Caco-2 (cell line): ENCODE measurements around the gene OR5H6. TPM values are rescaled to one million over a fixed set of nuclear protein-coding genes. Genes with fewer than 3 reads are reported as not detected.

Experiments
- BruUV-seq: library from RNA; stranded (reverse); fragments of 400-500 nt; replicated peaks from 2 replicates; lab custom pipeline; 2021; lab: Mats Ljungman, UMichigan
- CTCF ChIA-PET: fragments of 300-600 bp; sonication (Branson Sonifier 250); formaldehyde crosslinking; loops from one replicate; lab custom pipeline; 2022; ENCODE audit warnings: antibody characterized with exemption; lab: Charles Lee
- POLR2A ChIA-PET: fragments of 300-600 bp; sonication (Branson Sonifier 250); formaldehyde crosslinking; loops from one replicate; lab custom pipeline; 2022; ENCODE audit warnings: antibody characterized with exemption; lab: Charles Lee
- DNase-seq, 2 experiments: peaks; one replicate each; pipeline versions ENCODE4 v3.0.0 to v3.0.0-alpha.2; 2020 to 2022
- H3K27me3 ChIP-seq: replicated peaks from 2 replicates; pipeline ENCODE4 v1.6.0; 2011; ENCODE audit warnings: low read length; ENCODE audit not compliant: control insufficient read depth, insufficient read depth
- H3K36me3 ChIP-seq: 2 replicates; pipeline ENCODE4 v1.5.1; 2011; ENCODE audit warnings: low read length; ENCODE audit not compliant: control insufficient read depth, insufficient read depth
- H3K4me1 ChIP-seq: fragments of 250-450 bp; sonication (Bioruptor Pico); 2 replicates; pipeline ENCODE4 v1.5.1; 2020; ENCODE audit warnings: mild to moderate bottlenecking
- H3K4me3 ChIP-seq: 2 replicates; pipeline ENCODE4 v1.5.1; 2011; ENCODE audit warnings: low read depth, mild to moderate bottlenecking, control low read depth, low read length
- H3K9me3 ChIP-seq: fragments of 250-450 bp; sonication (Bioruptor Pico); 2 replicates; pipeline ENCODE4 v1.5.1; 2020; ENCODE audit warnings: mild to moderate bottlenecking, moderate library complexity
- H3K27ac Mint-ChIP-seq: one replicate; pipeline ENCODE4 v1.8.0; 2022; ENCODE audit warnings: mixed read lengths; ENCODE audit not compliant: unreplicated experiment
- H3K27me3 Mint-ChIP-seq: one replicate; pipeline ENCODE4 v1.8.0; 2022; ENCODE audit warnings: mixed read lengths; ENCODE audit not compliant: insufficient read depth, unreplicated experiment
- H3K36me3 Mint-ChIP-seq: one replicate; pipeline ENCODE4 v1.8.0; 2022; ENCODE audit warnings: mild to moderate bottlenecking, mixed read lengths; ENCODE audit not compliant: insufficient read depth, unreplicated experiment
- H3K4me1 Mint-ChIP-seq: one replicate; pipeline ENCODE4 v1.8.0; 2022; ENCODE audit warnings: low read depth, mixed read lengths; ENCODE audit not compliant: unreplicated experiment
- H3K4me3 Mint-ChIP-seq: one replicate; pipeline ENCODE4 v1.8.0; 2022; ENCODE audit warnings: mild to moderate bottlenecking, moderate library complexity, mixed read lengths; ENCODE audit not compliant: unreplicated experiment
- H3K9me3 Mint-ChIP-seq: one replicate; pipeline ENCODE4 v1.8.0; 2022; ENCODE audit warnings: mixed read lengths; ENCODE audit not compliant: unreplicated experiment
- CTCF ChIP-seq, 2 experiments: fragments of 200-600 bp in 1 of 2; IDR thresholded peaks; 1 replicate in 1 of 2; 2 replicates in 1 of 2; pipeline versions ENCODE4 v1.5.1 to v1.8.0; 2011 to 2022; ENCODE audit warnings: antibody characterized with exemption in 1 of 2, control low read depth in 1 of 2, inconsistent platforms in 1 of 2, low read depth in 1 of 2, low read length in 1 of 2, mild to moderate bottlenecking in 1 of 2, moderate library complexity in 1 of 2; ENCODE audit not compliant: insufficient read depth in 1 of 2, severe bottlenecking in 1 of 2, unreplicated experiment in 1 of 2
- intact Hi-C: fragments of 100-400 bp; cut with micrococcal nuclease; formaldehyde crosslinking; loops from one replicate; pipeline ENCODE4 v1.10.0; 2022; ENCODE audit not compliant: unreplicated experiment
- total RNA-seq: library from RNA; stranded (reverse); gene quantifications from 2 replicates; pipeline ENCODE4 v1.2.3, GENCODE V29; 2022

The OR5H6 gene
- total RNA-seq, 1 experiment from 2014 or later = not detected

DNA sequence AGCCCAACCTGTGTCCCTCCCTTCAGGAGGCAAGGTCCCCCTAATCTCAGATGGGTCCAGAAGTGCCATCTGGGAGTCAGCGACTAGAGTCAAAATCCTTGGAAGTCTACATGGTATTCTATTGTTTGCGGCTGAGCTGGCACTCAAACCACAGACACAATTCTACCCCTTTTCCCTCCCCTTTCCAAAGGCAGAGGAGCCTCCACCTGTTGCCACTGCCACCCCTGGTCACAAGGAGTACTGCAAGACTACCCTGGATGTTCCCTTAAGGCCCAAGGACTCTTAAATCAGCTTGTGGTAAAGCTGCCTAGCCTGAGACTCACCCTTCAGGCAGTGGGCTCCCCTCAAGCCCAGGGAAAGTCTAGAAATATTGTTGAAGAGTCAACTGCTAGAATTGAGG is 4.3 kb upstream of the OR5H6 start:
- Mint-ChIP-seq H3K36me3 (no peaks in the 10 kb centered on the region), H3K27ac (no peak overlapping the region), H3K9me3 (peaks cover 24% of the 10 kb centered on the region), H3K27me3 (no peaks in the 10 kb centered on the region), H3K4me3 (no peak overlapping the region), H3K4me1 (no peaks in the 10 kb centered on the region)
- no peak overlapping the region for H3K4me3 ChIP-seq
- H3K4me1 ChIP-seq = no peaks in the 10 kb centered on the region
- H3K27me3 ChIP-seq = no peaks in the 10 kb centered on the region
- POLR2A ChIA-PET = no interaction called here
- intact Hi-C loops = no loop called here
- no peaks in the 10 kb centered on the region for H3K9me3 ChIP-seq
- BruUV-seq = no TSS peak
- DNase-seq = peak in 1 of 2 experiments; percentile 29
- CTCF ChIA-PET = no interaction called here
- H3K36me3 ChIP-seq = no peaks in the 10 kb centered on the region
- peak; percentile 3 to 28 for TF ChIP-seq CTCF (IDR thresholded peaks at IDR 0.05; ENCODE audit: insufficient read depth in 1 of 2, low read depth in 1 of 2, low read length in 1 of 2, severe bottlenecking in 1 of 2, unreplicated experiment in 1 of 2)

GRCh38 chr3:98262046-98262445 is 2.0 kb upstream of the OR5H6 start:
- Mint-ChIP-seq H3K9me3 (peaks cover 18% of the 10 kb centered on the region), H3K4me3 (no peak overlapping the region), H3K4me1 (no peaks in the 10 kb centered on the region), H3K36me3 (no peaks in the 10 kb centered on the region), H3K27ac (no peak overlapping the region), H3K27me3 (no peaks in the 10 kb centered on the region)
- intact Hi-C loops = no loop called here
- H3K9me3 ChIP-seq = no peaks in the 10 kb centered on the region
- POLR2A ChIA-PET = no interaction called here
- H3K27me3 ChIP-seq = no peaks in the 10 kb centered on the region
- no peaks in the 10 kb centered on the region for H3K4me1 ChIP-seq
- H3K36me3 ChIP-seq = no peaks in the 10 kb centered on the region
- DNase-seq = no peak
- CTCF ChIA-PET = no interaction called here
- H3K4me3 ChIP-seq = no peak overlapping the region
- BruUV-seq = no TSS peak
- no peak for TF ChIP-seq CTCF (IDR thresholded peaks at IDR 0.05; ENCODE audit: insufficient read depth in 1 of 2, low read depth in 1 of 2, low read length in 1 of 2, severe bottlenecking in 1 of 2, unreplicated experiment in 1 of 2)

DNA sequence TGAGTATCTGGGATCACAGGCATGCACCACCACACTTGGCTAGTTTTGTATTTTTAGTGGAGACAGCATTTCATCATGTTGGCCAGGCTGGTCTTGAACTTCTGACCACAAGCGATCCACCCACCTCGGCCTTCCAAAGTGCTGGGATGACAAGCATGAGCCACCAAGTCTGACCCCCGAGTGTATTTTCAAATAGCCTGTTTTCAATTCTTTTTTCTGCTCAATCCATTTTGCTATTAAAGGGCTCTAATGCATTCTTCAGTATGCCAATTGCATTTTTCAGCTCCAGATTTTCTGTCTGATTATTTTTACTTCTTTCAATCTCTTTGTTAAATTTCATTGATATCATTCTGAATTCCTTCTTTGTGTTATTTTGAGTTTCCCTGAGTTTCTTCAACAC is 5.8 kb downstream of the OR5H6 start:
- no peaks in the 10 kb centered on the region for H3K36me3 Mint-ChIP-seq
- ChIA-PET POLR2A (no interaction called here), CTCF (no interaction called here)
- H3K4me1 Mint-ChIP-seq = no peaks in the 10 kb centered on the region
- H3K9me3 ChIP-seq = peaks cover 4% of the 10 kb centered on the region; the same call in 1 of the 2 replicates
- no peaks in the 10 kb centered on the region for H3K4me1 ChIP-seq
- intact Hi-C loops = no loop called here
- no peak for DNase-seq
- H3K27me3 ChIP-seq = no peaks in the 10 kb centered on the region
- peaks cover 31% of the 10 kb centered on the region for H3K9me3 Mint-ChIP-seq
- no peaks in the 10 kb centered on the region for H3K27me3 Mint-ChIP-seq
- TF ChIP-seq CTCF (IDR thresholded peaks at IDR 0.05; ENCODE audit: insufficient read depth in 1 of 2, low read depth in 1 of 2, low read length in 1 of 2, severe bottlenecking in 1 of 2, unreplicated experiment in 1 of 2) = no peak
- H3K4me3 ChIP-seq = no peak overlapping the region
- H3K4me3 Mint-ChIP-seq = no peak overlapping the region
- no TSS peak for BruUV-seq
- no peak overlapping the region for H3K27ac Mint-ChIP-seq
- no peaks in the 10 kb centered on the region for H3K36me3 ChIP-seq
